Upper lobe of left lung (tissue), 4 donors: Measurements from ENCODE around the gene CEP85L.

Experiments used
- CTCF ChIP-seq, 6 experiments: fragments of 450-650 bp in 4 of 6; fragments of 200-600 bp in 2 of 6; sonication (generic) in 2 of 6; IDR thresholded peaks; one replicate each; pipeline ENCODE4 v1.5.1; 2016 to 2019; ENCODE audit warnings: antibody characterized with exemption in 6 of 6
- EP300 ChIP-seq, 4 donors: sonication (generic); formaldehyde crosslinking; IDR thresholded peaks; one replicate each; pipeline ENCODE4 v1.5.1; 2017; ENCODE audit warnings: antibody characterized with exemption in 4 of 4, control low read depth in 2 of 4
- POLR2A ChIP-seq, 4 donors: fragments of 450-650 bp; IDR thresholded peaks; one replicate each; pipeline ENCODE4 v1.5.1; 2016 to 2017; ENCODE audit warnings: antibody characterized with exemption in 4 of 4, mild to moderate bottlenecking in 2 of 4

- TF ChIP-seq EP300 (IDR thresholded peaks at IDR 0.05) (no peak), POLR2A (IDR thresholded peaks at IDR 0.05) (no peak), CTCF (IDR thresholded peaks at IDR 0.05) (no peak)
These were observed 121.6 kb downstream of the CEP85L start for GRCh38 chr6:118529756-118530155.
